Astrocyte of the cerebellum (primary cell): ENCODE data around the gene ARHGAP18.

Experiments used
- DNase-seq: peaks from one replicate; pipeline ENCODE4 v3.0.0-alpha.2; 2011; ENCODE audit warnings: low read depth
- H3K4me3 ChIP-seq: 2 replicates; pipeline ENCODE4 v1.5.1; 2011; ENCODE audit warnings: mild to moderate bottlenecking, low read depth, low read length, moderate library complexity
- in situ Hi-C: cut with HindIII; loops from 2 replicates; pipeline ENCODE4 v1.10.0; 2017; ENCODE audit warnings: low sequenced_read_pairs
- TF ChIP-seq, protein P1 (sequence below): IDR thresholded peaks from 2 replicates; pipeline ENCODE4 v1.5.1; 2012; ENCODE audit warnings: low read length, low read depth, moderate library complexity, mild to moderate bottlenecking; ENCODE audit errors: missing control alignments

The ARHGAP18 gene

DNA sequence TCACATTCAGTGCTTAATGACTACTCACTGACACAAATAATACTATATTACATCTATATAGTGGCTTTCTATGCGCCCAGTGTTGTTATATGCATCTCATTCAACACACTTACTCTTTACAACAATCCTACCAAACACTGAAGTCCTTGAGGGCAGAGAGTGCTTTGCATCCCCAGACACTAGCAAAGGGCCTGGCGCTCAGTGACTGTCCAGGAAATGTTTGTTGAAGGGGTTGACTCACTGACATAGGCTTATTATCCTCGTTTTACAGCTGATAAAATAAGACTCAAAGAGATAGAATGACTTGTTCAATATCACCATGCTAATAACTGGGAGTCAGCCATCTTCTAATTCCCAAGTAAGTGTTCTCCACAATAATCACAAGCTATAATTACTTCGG lies 163.3 kb downstream of the ARHGAP18 start:
- no peak for DNase-seq
- no peak overlapping the region for H3K4me3 ChIP-seq
- TF ChIP-seq, protein P1, sequence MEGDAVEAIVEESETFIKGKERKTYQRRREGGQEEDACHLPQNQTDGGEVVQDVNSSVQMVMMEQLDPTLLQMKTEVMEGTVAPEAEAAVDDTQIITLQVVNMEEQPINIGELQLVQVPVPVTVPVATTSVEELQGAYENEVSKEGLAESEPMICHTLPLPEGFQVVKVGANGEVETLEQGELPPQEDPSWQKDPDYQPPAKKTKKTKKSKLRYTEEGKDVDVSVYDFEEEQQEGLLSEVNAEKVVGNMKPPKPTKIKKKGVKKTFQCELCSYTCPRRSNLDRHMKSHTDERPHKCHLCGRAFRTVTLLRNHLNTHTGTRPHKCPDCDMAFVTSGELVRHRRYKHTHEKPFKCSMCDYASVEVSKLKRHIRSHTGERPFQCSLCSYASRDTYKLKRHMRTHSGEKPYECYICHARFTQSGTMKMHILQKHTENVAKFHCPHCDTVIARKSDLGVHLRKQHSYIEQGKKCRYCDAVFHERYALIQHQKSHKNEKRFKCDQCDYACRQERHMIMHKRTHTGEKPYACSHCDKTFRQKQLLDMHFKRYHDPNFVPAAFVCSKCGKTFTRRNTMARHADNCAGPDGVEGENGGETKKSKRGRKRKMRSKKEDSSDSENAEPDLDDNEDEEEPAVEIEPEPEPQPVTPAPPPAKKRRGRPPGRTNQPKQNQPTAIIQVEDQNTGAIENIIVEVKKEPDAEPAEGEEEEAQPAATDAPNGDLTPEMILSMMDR: no peak
- in situ Hi-C loops: no loop called here

DNA sequence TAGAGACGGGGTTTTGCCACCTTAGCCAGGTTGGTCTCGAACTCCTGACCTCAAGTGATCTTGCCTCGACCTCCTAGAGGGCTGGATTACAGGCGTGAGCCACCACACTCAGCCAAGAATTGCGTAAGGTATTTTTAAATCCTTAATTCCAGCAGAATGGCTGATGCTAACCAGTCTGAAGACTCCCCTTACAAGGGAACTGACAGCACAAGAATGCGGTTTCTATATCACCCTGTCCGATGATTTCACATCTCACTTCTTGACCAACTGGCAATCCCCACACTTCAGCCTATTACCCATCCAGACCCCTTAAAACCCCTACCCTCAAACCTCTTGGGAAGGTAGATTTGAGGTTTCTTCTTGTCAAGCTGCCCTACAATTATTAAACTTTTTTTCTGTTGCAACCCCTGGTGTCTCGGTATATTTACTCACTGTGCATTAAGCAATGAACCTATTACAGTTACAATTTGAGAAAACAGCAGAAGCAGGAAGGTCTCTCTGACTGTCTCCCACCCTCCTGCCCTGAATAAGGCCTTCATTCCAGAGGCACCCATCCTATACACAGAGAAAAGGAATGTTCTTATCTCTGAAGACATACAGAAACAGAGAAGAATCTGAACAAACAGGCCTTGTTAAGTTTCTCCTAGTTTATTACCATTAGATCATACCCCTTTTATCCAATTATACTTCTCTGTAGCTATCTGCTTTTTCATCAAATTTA lies 164.9 kb downstream of the ARHGAP18 start:
- no peak overlapping the region for H3K4me3 ChIP-seq
- in situ Hi-C loops: no loop called here
- TF ChIP-seq, protein P1: no peak
- DNase-seq: no peak

DNA sequence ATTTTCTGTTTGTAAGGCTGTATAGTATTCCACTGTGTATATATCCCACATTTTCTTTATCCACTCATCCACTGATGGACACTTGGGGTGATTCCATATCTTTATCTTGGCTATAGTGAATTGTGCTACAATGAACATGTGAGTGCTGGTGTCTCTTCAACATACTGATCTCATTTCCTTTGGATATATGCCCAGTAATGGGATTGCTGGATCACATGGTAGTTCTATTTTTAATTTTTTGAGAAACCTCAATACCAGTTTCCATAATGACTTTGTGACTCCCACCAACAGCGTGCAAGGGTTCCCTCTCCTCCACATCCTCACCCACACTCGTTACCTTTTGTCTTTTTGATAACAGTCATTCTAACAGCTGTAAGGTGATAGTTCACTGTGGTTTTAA lies 166.0 kb downstream of the ARHGAP18 start:
- no peak overlapping the region for H3K4me3 ChIP-seq
- in situ Hi-C loops: no loop called here
- DNase-seq: no peak
- TF ChIP-seq, protein P1: no peak

DNA sequence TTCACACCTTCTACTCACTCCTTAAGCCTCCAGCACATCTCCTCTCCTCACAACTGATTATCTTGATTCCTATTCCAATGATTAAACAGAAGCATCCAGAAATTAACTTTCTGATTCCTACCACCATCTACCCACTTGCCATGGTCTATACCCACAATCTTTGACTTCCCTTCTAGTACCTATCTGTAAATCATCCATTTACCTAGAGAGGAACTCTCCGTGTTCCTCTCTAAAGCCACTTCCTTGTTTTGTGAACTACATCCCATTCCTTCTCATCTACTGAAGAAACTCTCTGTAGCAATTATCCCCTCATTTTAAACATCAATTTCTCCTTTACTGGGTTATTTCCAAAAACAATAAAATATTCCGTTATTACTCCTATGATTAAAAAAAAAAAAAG lies 167.3 kb downstream of the ARHGAP18 start:
- DNase-seq: no peak
- TF ChIP-seq, protein P1: no peak
- in situ Hi-C loops: no loop called here
- no peak overlapping the region for H3K4me3 ChIP-seq

DNA sequence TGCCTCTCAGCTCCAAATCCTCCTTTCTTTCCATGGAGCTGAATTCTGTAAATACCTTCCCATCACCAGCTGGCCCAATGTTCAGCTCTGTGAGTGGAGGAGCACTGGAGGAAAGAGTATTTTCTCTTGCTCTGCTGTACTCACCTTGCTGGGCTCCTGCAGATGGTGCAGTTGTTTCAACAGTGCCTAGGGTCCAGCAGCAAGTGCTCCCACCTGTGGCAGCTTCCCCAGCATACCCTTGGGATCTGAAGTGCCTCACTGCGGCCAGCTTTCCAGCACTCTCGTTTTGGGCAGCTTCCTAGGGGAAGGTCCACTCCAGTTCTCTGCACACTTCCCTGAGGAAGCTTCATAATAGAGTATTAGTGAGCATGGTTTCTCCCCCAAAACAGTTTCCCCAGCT lies 170.9 kb downstream of the ARHGAP18 start:
- DNase-seq: no peak
- TF ChIP-seq, protein P1: no peak
- in situ Hi-C loops: no loop called here
- H3K4me3 ChIP-seq: no peak overlapping the region

DNA sequence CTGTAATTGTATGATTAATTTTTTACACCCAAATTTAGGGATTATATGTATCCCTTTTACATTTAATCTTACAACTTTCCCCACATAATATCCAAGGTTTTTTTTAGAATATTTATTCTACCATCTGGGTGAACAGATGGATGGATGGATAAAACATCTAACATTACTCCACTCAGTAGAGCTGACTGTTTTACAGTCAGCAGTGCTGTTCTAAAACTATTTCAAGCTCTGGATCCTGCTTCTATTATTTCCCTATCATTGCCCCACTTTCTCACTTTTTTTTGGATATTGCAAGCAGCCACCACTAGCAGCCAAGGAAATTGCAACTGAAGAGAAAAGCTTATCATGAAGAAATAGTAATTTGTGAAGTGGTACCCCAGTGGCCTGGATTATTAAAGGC lies 173.7 kb downstream of the ARHGAP18 start:
- TF ChIP-seq, protein P1: no peak
- DNase-seq: no peak
- no peak overlapping the region for H3K4me3 ChIP-seq
- in situ Hi-C loops: no loop called here
